SK-N-SH (cell line): ENCODE results near the gene NAIP. TPM values are rescaled to one million over a fixed set of nuclear protein-coding genes. Genes with fewer than 3 reads are reported as not detected.

Source experiments
- CTCF ChIA-PET: fragments of 300-600, 350-600 bp; formaldehyde crosslinking; extraction: SDS; loops from one replicate; lab custom pipeline; 2021; lab: Yijun Ruan, JAX
- POLR2A ChIA-PET: fragments of 350-600 bp; sonication (Branson Sonifier 250); formaldehyde crosslinking; extraction: SDS; loops from one replicate; lab custom pipeline; 2020; ENCODE audit warnings: antibody characterized with exemption, inconsistent platforms; lab: Yijun Ruan, JAX
- DNase-seq: peaks from one replicate; pipeline ENCODE4 v3.0.0; 2012
- H2AFZ ChIP-seq: fragments of 200-600 bp; sonication (generic); 2 replicates; pipeline ENCODE4 v1.8.1; 2016; ENCODE audit warnings: antibody characterized with exemption, mild to moderate bottlenecking, low read depth
- H3F3A ChIP-seq: fragments of 200-600 bp; sonication (generic); replicated peaks from 2 replicates; pipeline ENCODE3; 2016; ENCODE audit warnings: antibody characterized with exemption, mild to moderate bottlenecking; ENCODE audit not compliant: insufficient read depth
- H3K27ac ChIP-seq, 2 experiments: fragments of 200-500 bp in 1 of 2; fragments of 200-600 bp in 1 of 2; sonication (Bioruptor generic) in 1 of 2; sonication (generic), shearing (Covaris generic) in 1 of 2; 2 replicates each; pipeline versions ENCODE4 v1.5.1 to v1.6.1; 2014 to 2016; ENCODE audit warnings: low read depth in 2 of 2, inconsistent platforms in 1 of 2, low read length in 1 of 2, mild to moderate bottlenecking in 1 of 2, mixed read lengths in 1 of 2
- H3K27me3 ChIP-seq: fragments of 200-600 bp; sonication (generic), shearing (Covaris generic); 2 replicates; pipeline ENCODE4 v1.6.1; 2016; ENCODE audit warnings: mixed run types; ENCODE audit not compliant: insufficient read depth
- H3K36me3 ChIP-seq, 2 experiments: fragments of 200-500 bp in 1 of 2; fragments of 200-600 bp in 1 of 2; sonication (Bioruptor generic) in 1 of 2; sonication (generic) in 1 of 2; replicated peaks in 1 of 2; 2 replicates each; pipeline versions ENCODE3 to v1.5.1; 2014 to 2016; ENCODE audit warnings: low read length in 1 of 2, mild to moderate bottlenecking in 1 of 2; ENCODE audit not compliant: insufficient read depth in 2 of 2, control insufficient read depth in 1 of 2
- H3K4me1 ChIP-seq, 2 experiments: fragments of 200-500 bp in 1 of 2; fragments of 200-600 bp in 1 of 2; sonication (Bioruptor generic) in 1 of 2; sonication (generic), shearing (Covaris generic) in 1 of 2; 2 replicates each; pipeline versions ENCODE4 v1.5.1 to v1.6.1; 2014 to 2016; ENCODE audit warnings: low read depth in 1 of 2, low read length in 1 of 2, mixed run types in 1 of 2; ENCODE audit not compliant: insufficient read depth in 2 of 2, control insufficient read depth in 1 of 2
- H3K4me2 ChIP-seq: fragments of 200-600 bp; sonication (generic), shearing (Covaris generic); 2 replicates; pipeline ENCODE4 v1.6.1; 2017; ENCODE audit warnings: mixed run types
- H3K4me3 ChIP-seq, 2 experiments: fragments of 200-500 bp in 1 of 2; fragments of 200-600 bp in 1 of 2; sonication (Bioruptor generic) in 1 of 2; sonication (generic), shearing (Covaris generic) in 1 of 2; 2 replicates each; pipeline versions ENCODE4 v1.5.1 to v1.8.1; 2014 to 2016; ENCODE audit warnings: low read depth in 2 of 2, inconsistent platforms in 1 of 2, low read length in 1 of 2, mild to moderate bottlenecking in 1 of 2, mixed read lengths in 1 of 2, moderate library complexity in 1 of 2
- H3K79me2 ChIP-seq: fragments of 200-600 bp; sonication (generic); 2 replicates; pipeline ENCODE4 v1.8.1; 2017; ENCODE audit warnings: mild to moderate bottlenecking; ENCODE audit not compliant: insufficient read depth
- H3K9ac ChIP-seq: fragments of 200-600 bp; sonication (generic); 2 replicates; pipeline ENCODE4 v1.6.1; 2017; ENCODE audit warnings: mixed run types
- H3K9me2 ChIP-seq: fragments of 200-600 bp; sonication (generic); 2 replicates; pipeline ENCODE4 v1.6.1; 2017; ENCODE audit warnings: mixed run types
- H3K9me3 ChIP-seq: fragments of 200-600 bp; sonication (generic); 2 replicates; pipeline ENCODE4 v1.6.1; 2017; ENCODE audit warnings: mixed run types, mild to moderate bottlenecking, moderate library complexity
- H4K20me1 ChIP-seq: fragments of 200-600 bp; sonication (generic); 2 replicates; pipeline ENCODE4 v1.6.1; 2017; ENCODE audit warnings: mild to moderate bottlenecking, mixed run types; ENCODE audit not compliant: insufficient read depth
- EZH2phosphoT487 ChIP-seq: fragments of 200-600 bp; sonication (generic); IDR thresholded peaks from 2 replicates; pipeline ENCODE4 v1.6.1; 2017; ENCODE audit warnings: low read depth, mixed run types, mild to moderate bottlenecking, antibody characterized with exemption, moderate library complexity, borderline replicate concordance
- FOSL2 ChIP-seq: IDR thresholded peaks from 2 replicates; pipeline ENCODE4 v1.4.0; 2012; ENCODE audit warnings: low read depth, mild to moderate bottlenecking, moderate library complexity, borderline replicate concordance
- MEF2A ChIP-seq: IDR thresholded peaks from 2 replicates; pipeline ENCODE4 v1.4.0; 2012; ENCODE audit warnings: low read depth, borderline replicate concordance
- NFIC ChIP-seq: IDR thresholded peaks from 2 replicates; pipeline ENCODE4 v1.4.0; 2012; ENCODE audit warnings: borderline replicate concordance
- NRF1 ChIP-seq: IDR thresholded peaks from 2 replicates; pipeline ENCODE4 v1.6.1; 2012; ENCODE audit warnings: low read depth, mild to moderate bottlenecking, low read length
- RAD21 ChIP-seq: IDR thresholded peaks from 2 replicates; pipeline ENCODE4 v1.6.1; 2012; ENCODE audit warnings: mild to moderate bottlenecking, low read length
- RFX5 ChIP-seq: IDR thresholded peaks from 2 replicates; pipeline ENCODE4 v1.6.1; 2012; ENCODE audit warnings: mild to moderate bottlenecking, improper control_type of control experiment, low read length
- SIN3A ChIP-seq: IDR thresholded peaks from 2 replicates; pipeline ENCODE4 v1.6.1; 2012; ENCODE audit warnings: low read depth, mild to moderate bottlenecking, low read length, moderate library complexity, borderline replicate concordance
- SMC3 ChIP-seq: IDR thresholded peaks from 2 replicates; pipeline ENCODE4 v1.6.1; 2012; ENCODE audit warnings: low read depth, low read length, improper control_type of control experiment
- TCF12 ChIP-seq: IDR thresholded peaks from 2 replicates; pipeline ENCODE4 v1.4.0; 2012
- TEAD4 ChIP-seq: IDR thresholded peaks from 2 replicates; pipeline ENCODE4 v1.4.0; 2012; ENCODE audit warnings: mild to moderate bottlenecking, borderline replicate concordance; ENCODE audit not compliant: insufficient read depth
- WGBS: methylation state at CpG from one replicate; pipeline ENCODE4 v1.1.6; 2017; ENCODE audit warnings: low lambda C conversion rate; 5-methylcytosine and 5-hydroxymethylcytosine counted together
- polyA plus RNA-seq, 3 experiments: library from polyadenylated mRNA; depleted of rRNA; stranded (reverse); fragments of >200 nt; gene quantifications; 2 replicates each; pipeline ENCODE4 v1.2.3, GENCODE V29; 2012
- TF ChIP-seq, protein P1 (sequence below): IDR thresholded peaks from 2 replicates; pipeline ENCODE4; 2012
- TF ChIP-seq, protein P2 (sequence below): IDR thresholded peaks from 2 replicates; pipeline ENCODE4 v1.6.1; 2012; ENCODE audit warnings: mild to moderate bottlenecking, low read depth, low read length, moderate library complexity
- TF ChIP-seq, protein P3 (sequence below): fragments of 150-350 bp; IDR thresholded peaks from 2 replicates; pipeline ENCODE4 v1.6.1; 2016; ENCODE audit warnings: mild to moderate bottlenecking, low read depth, low read length

Gene NAIP
- polyA plus RNA-seq, 1 of the 3 experiments (the other 2 are of a cell fraction): 3.5 TPM

DNA sequence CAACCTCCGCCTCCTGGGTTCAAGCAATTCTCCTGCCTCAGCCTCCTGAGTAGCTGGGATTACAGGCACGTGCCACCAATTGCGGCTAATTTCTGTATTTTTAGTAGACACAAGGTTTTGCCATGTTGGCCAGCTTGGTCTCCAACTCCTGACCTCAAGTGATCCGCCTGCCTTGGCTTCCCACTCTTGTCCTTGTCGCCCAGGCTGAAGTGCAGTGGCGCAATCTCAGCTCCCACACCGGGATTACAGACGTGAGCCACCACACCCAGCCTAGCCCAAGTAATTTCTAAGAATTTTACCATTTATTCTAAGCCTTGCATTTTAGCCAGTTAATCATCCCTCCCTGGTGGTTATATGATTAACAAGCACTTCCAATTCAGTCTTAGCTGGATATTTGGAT lies 11.0 kb downstream of the NAIP start (continued):
- TF ChIP-seq, protein P1, sequence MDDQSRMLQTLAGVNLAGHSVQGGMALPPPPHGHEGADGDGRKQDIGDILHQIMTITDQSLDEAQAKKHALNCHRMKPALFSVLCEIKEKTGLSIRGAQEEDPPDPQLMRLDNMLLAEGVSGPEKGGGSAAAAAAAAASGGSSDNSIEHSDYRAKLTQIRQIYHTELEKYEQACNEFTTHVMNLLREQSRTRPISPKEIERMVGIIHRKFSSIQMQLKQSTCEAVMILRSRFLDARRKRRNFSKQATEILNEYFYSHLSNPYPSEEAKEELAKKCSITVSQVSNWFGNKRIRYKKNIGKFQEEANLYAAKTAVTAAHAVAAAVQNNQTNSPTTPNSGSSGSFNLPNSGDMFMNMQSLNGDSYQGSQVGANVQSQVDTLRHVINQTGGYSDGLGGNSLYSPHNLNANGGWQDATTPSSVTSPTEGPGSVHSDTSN: no peak
- TF ChIP-seq NFIC (no peak), TCF12 (no peak)
- TF ChIP-seq, protein P2, sequence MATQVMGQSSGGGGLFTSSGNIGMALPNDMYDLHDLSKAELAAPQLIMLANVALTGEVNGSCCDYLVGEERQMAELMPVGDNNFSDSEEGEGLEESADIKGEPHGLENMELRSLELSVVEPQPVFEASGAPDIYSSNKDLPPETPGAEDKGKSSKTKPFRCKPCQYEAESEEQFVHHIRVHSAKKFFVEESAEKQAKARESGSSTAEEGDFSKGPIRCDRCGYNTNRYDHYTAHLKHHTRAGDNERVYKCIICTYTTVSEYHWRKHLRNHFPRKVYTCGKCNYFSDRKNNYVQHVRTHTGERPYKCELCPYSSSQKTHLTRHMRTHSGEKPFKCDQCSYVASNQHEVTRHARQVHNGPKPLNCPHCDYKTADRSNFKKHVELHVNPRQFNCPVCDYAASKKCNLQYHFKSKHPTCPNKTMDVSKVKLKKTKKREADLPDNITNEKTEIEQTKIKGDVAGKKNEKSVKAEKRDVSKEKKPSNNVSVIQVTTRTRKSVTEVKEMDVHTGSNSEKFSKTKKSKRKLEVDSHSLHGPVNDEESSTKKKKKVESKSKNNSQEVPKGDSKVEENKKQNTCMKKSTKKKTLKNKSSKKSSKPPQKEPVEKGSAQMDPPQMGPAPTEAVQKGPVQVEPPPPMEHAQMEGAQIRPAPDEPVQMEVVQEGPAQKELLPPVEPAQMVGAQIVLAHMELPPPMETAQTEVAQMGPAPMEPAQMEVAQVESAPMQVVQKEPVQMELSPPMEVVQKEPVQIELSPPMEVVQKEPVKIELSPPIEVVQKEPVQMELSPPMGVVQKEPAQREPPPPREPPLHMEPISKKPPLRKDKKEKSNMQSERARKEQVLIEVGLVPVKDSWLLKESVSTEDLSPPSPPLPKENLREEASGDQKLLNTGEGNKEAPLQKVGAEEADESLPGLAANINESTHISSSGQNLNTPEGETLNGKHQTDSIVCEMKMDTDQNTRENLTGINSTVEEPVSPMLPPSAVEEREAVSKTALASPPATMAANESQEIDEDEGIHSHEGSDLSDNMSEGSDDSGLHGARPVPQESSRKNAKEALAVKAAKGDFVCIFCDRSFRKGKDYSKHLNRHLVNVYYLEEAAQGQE: no peak
- TF ChIP-seq, protein P3, sequence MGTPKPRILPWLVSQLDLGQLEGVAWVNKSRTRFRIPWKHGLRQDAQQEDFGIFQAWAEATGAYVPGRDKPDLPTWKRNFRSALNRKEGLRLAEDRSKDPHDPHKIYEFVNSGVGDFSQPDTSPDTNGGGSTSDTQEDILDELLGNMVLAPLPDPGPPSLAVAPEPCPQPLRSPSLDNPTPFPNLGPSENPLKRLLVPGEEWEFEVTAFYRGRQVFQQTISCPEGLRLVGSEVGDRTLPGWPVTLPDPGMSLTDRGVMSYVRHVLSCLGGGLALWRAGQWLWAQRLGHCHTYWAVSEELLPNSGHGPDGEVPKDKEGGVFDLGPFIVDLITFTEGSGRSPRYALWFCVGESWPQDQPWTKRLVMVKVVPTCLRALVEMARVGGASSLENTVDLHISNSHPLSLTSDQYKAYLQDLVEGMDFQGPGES: no peak
- TF ChIP-seq, all 33 proteins: peak for 0

DNA sequence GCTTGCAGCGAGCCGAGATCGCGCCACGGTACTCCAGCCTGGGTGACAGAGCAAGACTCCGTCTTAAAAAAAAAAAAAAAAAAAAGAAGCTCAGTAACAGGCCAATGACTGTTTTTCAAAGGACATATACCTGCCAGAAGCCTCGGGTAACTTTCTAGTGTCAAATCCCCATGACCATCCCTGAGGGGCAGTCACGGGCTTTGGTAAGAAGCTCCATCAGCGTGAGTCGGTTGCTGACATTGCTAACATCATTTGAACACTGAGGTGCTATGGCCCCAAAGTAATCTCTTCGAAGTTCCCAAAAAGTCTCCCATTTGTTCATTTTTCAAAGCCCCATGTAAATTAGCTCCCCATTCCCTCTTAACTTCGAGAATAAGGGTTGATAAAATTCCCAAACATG lies 11.6 kb downstream of the NAIP start:
- H3K27ac ChIP-seq: no peak overlapping the region
- H3K27me3 ChIP-seq: no peaks in the 10 kb centered on the region
- no peaks in the 10 kb centered on the region for H3F3A ChIP-seq
- no peak overlapping the region for H2AFZ ChIP-seq
- no peaks in the 10 kb centered on the region for H3K36me3 ChIP-seq
- H3K9ac ChIP-seq: no peak overlapping the region
- CTCF ChIA-PET: no interaction called here
- no peaks in the 10 kb centered on the region for H3K4me1 ChIP-seq
- H4K20me1 ChIP-seq: no peaks in the 10 kb centered on the region
- no peak overlapping the region for H3K4me2 ChIP-seq
- H3K9me3 ChIP-seq: no peaks in the 10 kb centered on the region
- H3K79me2 ChIP-seq: no peaks in the 10 kb centered on the region
- POLR2A ChIA-PET: no interaction called here
- 76% methylated on average over 7 of the region's 12 CpGs for WGBS
- no peak for TF ChIP-seq RAD21
- TF ChIP-seq, all 33 proteins: peak for 0
- H3K9me2 ChIP-seq: no peaks in the 10 kb centered on the region
- DNase-seq: no peak
- H3K4me3 ChIP-seq: no peak overlapping the region

DNA sequence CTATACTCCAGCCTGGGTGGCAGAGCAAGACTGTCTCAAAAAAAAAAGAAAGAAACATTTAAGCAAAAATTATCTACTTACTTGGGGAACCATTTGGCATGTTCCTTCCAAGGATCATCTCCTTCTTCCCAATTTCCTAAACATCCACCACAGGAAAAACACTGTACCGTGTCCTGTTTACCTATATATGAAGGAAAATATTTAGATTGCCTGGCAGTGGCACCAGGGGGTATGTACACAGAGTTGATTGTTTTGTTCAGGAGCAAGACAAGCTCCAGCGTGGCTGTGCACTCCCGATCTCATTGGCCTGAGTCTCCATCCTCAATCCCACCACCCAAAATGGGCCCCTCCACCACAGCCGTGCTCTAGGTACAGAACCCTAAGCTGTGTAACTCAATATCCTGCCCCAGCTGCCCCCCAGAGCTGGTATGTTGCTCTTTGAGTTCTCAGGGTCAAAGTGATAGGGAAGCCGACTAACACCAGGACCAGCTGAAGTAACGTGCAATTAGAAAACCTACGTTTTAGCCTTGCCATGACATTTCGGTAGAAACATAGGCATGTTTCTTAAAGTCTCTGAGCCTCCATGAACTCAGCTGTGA lies 13.8 kb downstream of the NAIP start:
- no peaks in the 10 kb centered on the region for H3K9me2 ChIP-seq
- H3F3A ChIP-seq: no peaks in the 10 kb centered on the region
- DNase-seq: no peak
- 79% methylated on average over 3 of the region's 8 CpGs for WGBS
- no peak overlapping the region for H3K9ac ChIP-seq
- CTCF ChIA-PET: no interaction called here
- no peaks in the 10 kb centered on the region for H3K9me3 ChIP-seq
- POLR2A ChIA-PET: no interaction called here
- H4K20me1 ChIP-seq: no peaks in the 10 kb centered on the region
- no peaks in the 10 kb centered on the region for H3K4me1 ChIP-seq
- no peak overlapping the region for H3K4me3 ChIP-seq
- H3K79me2 ChIP-seq: no peaks in the 10 kb centered on the region
- no peak overlapping the region for H3K27ac ChIP-seq
- H3K27me3 ChIP-seq: no peaks in the 10 kb centered on the region
- H2AFZ ChIP-seq: no peak overlapping the region
- H3K4me2 ChIP-seq: no peak overlapping the region
- no peaks in the 10 kb centered on the region for H3K36me3 ChIP-seq
- TF ChIP-seq, protein P2: no peak
- TF ChIP-seq SIN3A: no peak
- TF ChIP-seq FOSL2: no peak
- TF ChIP-seq, protein P3: no peak
- no peak for TF ChIP-seq MEF2A
- TF ChIP-seq EZH2phosphoT487: no peak
- TF ChIP-seq TEAD4: no peak
- no peak for TF ChIP-seq RFX5
- no peak for TF ChIP-seq TCF12
- TF ChIP-seq SMC3: no peak
- TF ChIP-seq NRF1: no peak
